Loucy (cell line): ENCODE measurements around the gene NDC1.
A peak's percentile ranks its signal among the peaks of the same experiment; 100 is the strongest.
"Not testable (repeated sequence)": the region's sequence is repeated elsewhere in the genome, so short reads cannot be mapped to it uniquely, and the experiment has no call there.

Experiments used
- H2AFZ ChIP-seq: fragments of 200-600 bp; sonication (generic); 2 replicates; pipeline ENCODE4 v1.6.0; 2016; ENCODE audit warnings: antibody characterized with exemption, mild to moderate bottlenecking, low read length, moderate library complexity
- H3F3A ChIP-seq: fragments of 200-600 bp; 2 replicates; pipeline ENCODE4 v1.6.0; 2016; ENCODE audit warnings: antibody characterized with exemption, low read depth, mild to moderate bottlenecking
- H3K27me3 ChIP-seq: fragments of 200-600 bp; sonication (generic); 2 replicates; pipeline ENCODE4 v1.6.1; 2014; ENCODE audit warnings: low read length, mild to moderate bottlenecking; ENCODE audit not compliant: insufficient read depth, poor library complexity, severe bottlenecking
- H3K36me3 ChIP-seq: fragments of 200-600 bp; sonication (generic); 2 replicates; pipeline ENCODE4 v1.6.1; 2016; ENCODE audit warnings: low read length; ENCODE audit not compliant: insufficient read depth
- H3K4me1 ChIP-seq: fragments of 200-600 bp; sonication (generic); 2 replicates; pipeline ENCODE4 v1.5.1; 2014; ENCODE audit warnings: low read length, mild to moderate bottlenecking; ENCODE audit not compliant: insufficient read depth, poor library complexity, severe bottlenecking
- H3K4me2 ChIP-seq: fragments of 200-600 bp; sonication (generic); 2 replicates; pipeline ENCODE4 v1.6.0; 2014; ENCODE audit warnings: antibody characterized with exemption, low read length, low read depth, mild to moderate bottlenecking; ENCODE audit not compliant: poor library complexity, severe bottlenecking
- H3K4me3 ChIP-seq: fragments of 200-600 bp; sonication (generic); 2 replicates; pipeline ENCODE4 v1.5.1; 2014; ENCODE audit warnings: low read length, mild to moderate bottlenecking, mixed read lengths; ENCODE audit not compliant: poor library complexity, severe bottlenecking
- H3K79me2 ChIP-seq: fragments of 200-600 bp; sonication (generic); 2 replicates; pipeline ENCODE4 v1.6.1; 2014; ENCODE audit warnings: low read length; ENCODE audit not compliant: insufficient read depth
- H3K9ac ChIP-seq: fragments of 200-600 bp; sonication (generic); 2 replicates; pipeline ENCODE4 v1.6.0; 2014; ENCODE audit warnings: mild to moderate bottlenecking, low read depth, low read length, moderate library complexity; ENCODE audit not compliant: poor library complexity, severe bottlenecking
- H3K9me2 ChIP-seq: fragments of 200-600 bp; sonication (generic); replicated peaks from 2 replicates; pipeline ENCODE4 v1.6.1; 2016; ENCODE audit warnings: low read depth, low read length, mixed read lengths
- H3K9me3 ChIP-seq: fragments of 200-600 bp; sonication (generic); 2 replicates; pipeline ENCODE4 v1.6.1; 2014; ENCODE audit warnings: mild to moderate bottlenecking, antibody characterized with exemption, low read length, low read depth; ENCODE audit not compliant: insufficient read depth
- H4K20me1 ChIP-seq: fragments of 200-600 bp; sonication (generic); 2 replicates; pipeline ENCODE4 v1.6.0; 2014; ENCODE audit warnings: antibody characterized with exemption, low read length, mild to moderate bottlenecking; ENCODE audit not compliant: insufficient read depth, poor library complexity, severe bottlenecking
- EZH2phosphoT487 ChIP-seq: fragments of 200-600 bp; IDR thresholded peaks from 2 replicates; pipeline ENCODE4 v1.6.1; 2018; ENCODE audit warnings: antibody characterized with exemption, mild to moderate bottlenecking, moderate library complexity, borderline replicate concordance
- TF ChIP-seq, protein P1 (sequence below): fragments of 200-600 bp; sonication (generic); conservative IDR thresholded peaks from 2 replicates; pipeline ENCODE4 v1.5.1; 2014; ENCODE audit warnings: mild to moderate bottlenecking, antibody characterized with exemption, low read length

NDC1 gene

DNA sequence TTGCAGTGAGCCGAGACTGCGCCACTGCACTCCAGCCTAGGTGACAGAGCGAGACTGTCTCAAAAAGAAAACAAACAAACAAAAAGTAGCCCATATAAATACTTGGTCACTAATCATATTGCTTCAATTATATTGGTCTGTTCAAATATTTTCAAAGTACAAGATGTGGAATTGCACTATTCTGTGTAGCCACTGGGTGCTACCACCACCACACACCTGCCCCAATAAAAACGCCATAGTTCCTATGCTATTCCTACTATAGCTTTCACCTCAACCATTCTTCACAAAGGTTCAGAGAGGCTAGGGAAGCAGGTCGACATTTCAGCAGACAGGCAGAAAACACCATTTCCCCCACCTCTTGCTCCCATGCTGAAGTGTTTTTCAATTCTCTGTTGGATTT, 16.7 kb downstream of the NDC1 start:
- no peaks in the 10 kb centered on the region for H3K4me1 ChIP-seq
- H3F3A ChIP-seq: no peaks in the 10 kb centered on the region

DNA sequence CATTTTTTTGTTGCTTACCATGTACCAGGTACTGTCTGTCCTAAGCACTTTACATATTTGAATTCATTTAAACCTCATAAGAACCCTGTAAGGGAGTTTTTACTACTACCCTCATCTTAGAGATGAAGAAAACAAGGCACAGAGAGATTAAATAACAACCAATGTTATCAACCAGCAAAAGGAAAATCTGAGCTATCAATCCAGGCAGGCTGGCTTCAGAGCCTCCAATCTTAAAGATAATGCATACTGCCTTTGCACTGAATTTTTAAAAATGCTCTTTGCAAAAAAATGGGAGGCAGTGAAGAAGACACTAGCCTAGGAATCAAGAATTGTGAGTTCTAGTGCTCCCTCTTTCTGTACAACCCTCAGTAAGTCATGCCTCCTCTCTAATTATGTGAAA, 18.7 kb downstream of the NDC1 start:
- peaks cover 16% of the 10 kb centered on the region; the same call in 1 of the 2 replicates for H3K79me2 ChIP-seq
- peaks cover 64% of the 10 kb centered on the region for H3K36me3 ChIP-seq
- H3K4me3 ChIP-seq: no peak overlapping the region
- H4K20me1 ChIP-seq: no peaks in the 10 kb centered on the region
- no peak overlapping the region for H2AFZ ChIP-seq
- no peaks in the 10 kb centered on the region for H3K4me1 ChIP-seq
- TF ChIP-seq EZH2phosphoT487: no peak
- TF ChIP-seq, protein P1, sequence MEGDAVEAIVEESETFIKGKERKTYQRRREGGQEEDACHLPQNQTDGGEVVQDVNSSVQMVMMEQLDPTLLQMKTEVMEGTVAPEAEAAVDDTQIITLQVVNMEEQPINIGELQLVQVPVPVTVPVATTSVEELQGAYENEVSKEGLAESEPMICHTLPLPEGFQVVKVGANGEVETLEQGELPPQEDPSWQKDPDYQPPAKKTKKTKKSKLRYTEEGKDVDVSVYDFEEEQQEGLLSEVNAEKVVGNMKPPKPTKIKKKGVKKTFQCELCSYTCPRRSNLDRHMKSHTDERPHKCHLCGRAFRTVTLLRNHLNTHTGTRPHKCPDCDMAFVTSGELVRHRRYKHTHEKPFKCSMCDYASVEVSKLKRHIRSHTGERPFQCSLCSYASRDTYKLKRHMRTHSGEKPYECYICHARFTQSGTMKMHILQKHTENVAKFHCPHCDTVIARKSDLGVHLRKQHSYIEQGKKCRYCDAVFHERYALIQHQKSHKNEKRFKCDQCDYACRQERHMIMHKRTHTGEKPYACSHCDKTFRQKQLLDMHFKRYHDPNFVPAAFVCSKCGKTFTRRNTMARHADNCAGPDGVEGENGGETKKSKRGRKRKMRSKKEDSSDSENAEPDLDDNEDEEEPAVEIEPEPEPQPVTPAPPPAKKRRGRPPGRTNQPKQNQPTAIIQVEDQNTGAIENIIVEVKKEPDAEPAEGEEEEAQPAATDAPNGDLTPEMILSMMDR: no peak
- H3K9ac ChIP-seq: no peak overlapping the region
- H3K9me3 ChIP-seq: no peaks in the 10 kb centered on the region
- H3K4me2 ChIP-seq: no peak overlapping the region
- no peaks in the 10 kb centered on the region for H3K27me3 ChIP-seq
- no peaks in the 10 kb centered on the region for H3F3A ChIP-seq
- H3K9me2 ChIP-seq: no peaks in the 10 kb centered on the region

More for the DNA sequence above, 16.7 kb downstream of the NDC1 start:
- no peaks in the 10 kb centered on the region for H3K9me2 ChIP-seq
- no peak overlapping the region for H3K9ac ChIP-seq
- H3K4me3 ChIP-seq: no peak overlapping the region
- H4K20me1 ChIP-seq: peaks cover 2% of the 10 kb centered on the region
- H2AFZ ChIP-seq: no peak overlapping the region
- H3K27me3 ChIP-seq: no peaks in the 10 kb centered on the region
- H3K79me2 ChIP-seq: peaks cover 16% of the 10 kb centered on the region; the same call in 1 of the 2 replicates
- TF ChIP-seq EZH2phosphoT487: no peak
- TF ChIP-seq, protein P1: peak; percentile 43
- H3K9me3 ChIP-seq: no peaks in the 10 kb centered on the region
- H3K36me3 ChIP-seq: peaks cover 70% of the 10 kb centered on the region
- no peak overlapping the region for H3K4me2 ChIP-seq

DNA sequence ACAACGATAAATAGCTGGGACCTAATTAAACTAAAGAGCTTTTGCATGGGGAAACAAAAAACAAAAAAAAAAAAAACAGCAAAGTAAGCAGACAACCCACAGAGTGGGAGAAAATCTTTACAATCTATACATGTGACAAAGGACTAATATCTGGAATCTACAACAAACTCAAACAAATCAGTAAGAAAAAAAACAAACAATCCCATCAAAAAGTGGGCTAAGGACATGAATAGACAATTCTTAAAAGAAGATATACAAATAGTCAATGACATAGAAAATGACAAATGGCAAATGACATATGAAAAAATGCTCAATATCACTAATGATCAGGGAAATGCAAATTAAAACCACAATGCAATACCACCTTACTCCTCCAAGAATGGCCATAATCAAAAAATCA, 21.5 kb downstream of the NDC1 start:
- H3K36me3 ChIP-seq: peaks cover 64% of the 10 kb centered on the region; the same call in 1 of the 2 replicates
- H4K20me1 ChIP-seq: not testable (repeated sequence)

DNA sequence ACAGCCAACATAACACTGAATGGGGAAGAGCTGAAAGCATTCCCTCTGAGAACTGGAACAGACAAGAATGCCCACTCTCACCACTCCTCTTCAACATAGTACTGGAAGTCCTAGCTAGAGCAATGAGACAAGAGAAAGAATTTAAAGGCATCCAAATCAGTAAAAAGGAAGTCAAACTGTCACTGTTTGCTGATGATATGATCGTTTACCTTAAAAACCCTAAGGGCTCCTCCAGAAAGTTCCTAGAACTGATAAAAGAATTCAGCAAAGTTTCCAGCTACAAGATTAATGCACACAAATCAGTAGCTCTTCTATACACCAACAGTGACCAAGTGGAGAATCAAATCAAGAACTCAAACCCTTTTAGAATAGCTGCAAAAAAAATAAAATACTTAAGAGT, 22.6 kb downstream of the NDC1 start:
- not testable (repeated sequence) for H3K9me2 ChIP-seq, H3K9ac ChIP-seq, H3K27me3 ChIP-seq, H3K4me1 ChIP-seq, H2AFZ ChIP-seq, H3K9me3 ChIP-seq, H4K20me1 ChIP-seq, H3K4me2 ChIP-seq, H3F3A ChIP-seq, H3K4me3 ChIP-seq
- H3K79me2 ChIP-seq: peaks cover 13% of the 10 kb centered on the region; the same call in 1 of the 2 replicates
- H3K36me3 ChIP-seq: peaks cover 75% of the 10 kb centered on the region; the same call in 1 of the 2 replicates

More for the DNA sequence above, 21.5 kb downstream of the NDC1 start:
- not testable (repeated sequence) for H3F3A ChIP-seq, H3K27me3 ChIP-seq, H3K4me3 ChIP-seq, H3K9me2 ChIP-seq, H2AFZ ChIP-seq, H3K9me3 ChIP-seq, H3K9ac ChIP-seq, H3K4me2 ChIP-seq, H3K4me1 ChIP-seq
- peaks cover 12% of the 10 kb centered on the region; the same call in 1 of the 2 replicates for H3K79me2 ChIP-seq
